Fibroblast of pulmonary artery (primary cell): ENCODE data around the gene CHSY1.

Source experiments
- DNase-seq: peaks from one replicate; pipeline ENCODE4 v3.0.0-alpha.2; 2010; ENCODE audit warnings: low read depth
- H3K4me3 ChIP-seq: replicated peaks from 2 replicates; pipeline ENCODE4 v1.5.1; 2011; ENCODE audit warnings: low read depth, mild to moderate bottlenecking, control low read depth, low read length, moderate library complexity
- TF ChIP-seq, protein P1 (sequence below): IDR thresholded peaks from 2 replicates; pipeline ENCODE4 v1.5.1; 2011; ENCODE audit warnings: mild to moderate bottlenecking, control low read depth, low read length, inconsistent platforms; ENCODE audit errors: missing control alignments

The CHSY1 gene

DNA sequence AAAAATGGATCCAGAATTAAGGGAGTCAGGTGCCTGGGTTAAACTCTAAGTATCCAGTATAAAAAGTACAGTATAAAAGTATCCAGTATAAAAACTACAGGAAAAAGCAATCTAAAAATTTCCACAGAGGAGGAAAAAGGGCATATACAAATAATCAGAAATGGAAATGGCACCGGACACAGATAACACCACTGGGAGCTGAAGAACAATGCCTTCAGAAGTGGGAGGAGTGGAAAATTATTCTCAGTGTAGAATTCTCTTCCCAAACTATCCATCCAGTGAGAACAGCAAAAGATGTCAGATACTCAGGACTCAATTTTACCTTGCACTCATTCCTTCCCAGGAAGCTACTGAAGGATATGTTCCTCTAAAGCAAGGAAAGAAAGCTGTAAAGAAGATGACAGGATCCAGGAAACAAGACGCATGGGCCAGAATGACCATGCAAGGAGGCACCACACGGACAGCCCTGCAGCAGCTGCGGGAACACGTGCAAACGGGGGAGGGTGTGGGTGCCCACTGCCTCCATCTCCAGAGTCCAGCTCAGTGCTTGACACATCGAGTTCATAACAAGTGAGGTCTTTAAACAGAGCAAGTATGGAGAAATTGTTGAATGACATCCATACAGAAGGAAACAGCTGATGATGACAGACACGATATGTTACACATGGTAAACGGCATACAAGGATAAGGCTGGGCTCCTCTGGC lies 68.5 kb downstream of the CHSY1 start:
- TF ChIP-seq, protein P1, sequence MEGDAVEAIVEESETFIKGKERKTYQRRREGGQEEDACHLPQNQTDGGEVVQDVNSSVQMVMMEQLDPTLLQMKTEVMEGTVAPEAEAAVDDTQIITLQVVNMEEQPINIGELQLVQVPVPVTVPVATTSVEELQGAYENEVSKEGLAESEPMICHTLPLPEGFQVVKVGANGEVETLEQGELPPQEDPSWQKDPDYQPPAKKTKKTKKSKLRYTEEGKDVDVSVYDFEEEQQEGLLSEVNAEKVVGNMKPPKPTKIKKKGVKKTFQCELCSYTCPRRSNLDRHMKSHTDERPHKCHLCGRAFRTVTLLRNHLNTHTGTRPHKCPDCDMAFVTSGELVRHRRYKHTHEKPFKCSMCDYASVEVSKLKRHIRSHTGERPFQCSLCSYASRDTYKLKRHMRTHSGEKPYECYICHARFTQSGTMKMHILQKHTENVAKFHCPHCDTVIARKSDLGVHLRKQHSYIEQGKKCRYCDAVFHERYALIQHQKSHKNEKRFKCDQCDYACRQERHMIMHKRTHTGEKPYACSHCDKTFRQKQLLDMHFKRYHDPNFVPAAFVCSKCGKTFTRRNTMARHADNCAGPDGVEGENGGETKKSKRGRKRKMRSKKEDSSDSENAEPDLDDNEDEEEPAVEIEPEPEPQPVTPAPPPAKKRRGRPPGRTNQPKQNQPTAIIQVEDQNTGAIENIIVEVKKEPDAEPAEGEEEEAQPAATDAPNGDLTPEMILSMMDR, result no peak
- DNase-seq, result peak; percentile 80
- H3K4me3 ChIP-seq, result no peak overlapping the region

DNA sequence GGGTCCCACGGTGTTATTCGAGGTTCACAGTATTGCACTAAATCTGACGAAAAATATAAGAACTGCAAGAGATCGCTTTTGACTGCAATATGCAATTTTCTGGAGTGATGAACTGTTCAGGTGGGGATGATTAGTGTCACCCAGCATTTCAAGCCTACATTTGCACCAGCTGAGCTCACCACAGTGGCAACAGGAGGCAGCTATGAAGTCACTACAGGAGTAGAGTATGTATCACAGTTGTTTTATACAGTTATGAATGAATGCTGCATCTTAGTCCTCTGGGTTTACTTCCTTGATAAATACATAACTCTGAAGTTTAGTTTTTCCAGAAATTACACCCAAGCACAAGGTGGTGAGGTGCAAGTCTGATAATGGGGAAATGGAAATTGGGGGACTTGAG lies 69.6 kb downstream of the CHSY1 start:
- H3K4me3 ChIP-seq, result no peak overlapping the region
- DNase-seq, result no peak
- TF ChIP-seq, protein P1, result no peak

DNA sequence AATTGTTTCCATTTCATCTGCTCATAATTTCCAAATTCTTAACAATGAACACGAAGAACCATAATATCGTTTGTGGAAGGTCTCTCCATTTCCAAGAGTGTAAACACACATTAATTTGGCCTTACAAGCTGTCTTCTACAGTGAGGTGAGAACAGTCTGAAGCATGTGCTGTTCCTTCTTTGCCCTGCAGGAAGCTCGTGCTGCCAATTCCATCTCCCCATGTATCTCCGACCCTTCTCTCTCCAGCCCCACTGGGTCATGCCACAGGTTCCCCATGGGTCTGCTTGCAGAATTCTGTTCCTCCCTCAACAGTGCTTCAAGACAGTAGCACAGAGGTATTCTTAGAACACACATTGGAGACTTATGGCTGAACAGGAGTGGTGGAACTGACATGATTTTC lies 70.5 kb downstream of the CHSY1 start:
- no peak overlapping the region for H3K4me3 ChIP-seq
- no peak for DNase-seq
- TF ChIP-seq, protein P1, result no peak

DNA sequence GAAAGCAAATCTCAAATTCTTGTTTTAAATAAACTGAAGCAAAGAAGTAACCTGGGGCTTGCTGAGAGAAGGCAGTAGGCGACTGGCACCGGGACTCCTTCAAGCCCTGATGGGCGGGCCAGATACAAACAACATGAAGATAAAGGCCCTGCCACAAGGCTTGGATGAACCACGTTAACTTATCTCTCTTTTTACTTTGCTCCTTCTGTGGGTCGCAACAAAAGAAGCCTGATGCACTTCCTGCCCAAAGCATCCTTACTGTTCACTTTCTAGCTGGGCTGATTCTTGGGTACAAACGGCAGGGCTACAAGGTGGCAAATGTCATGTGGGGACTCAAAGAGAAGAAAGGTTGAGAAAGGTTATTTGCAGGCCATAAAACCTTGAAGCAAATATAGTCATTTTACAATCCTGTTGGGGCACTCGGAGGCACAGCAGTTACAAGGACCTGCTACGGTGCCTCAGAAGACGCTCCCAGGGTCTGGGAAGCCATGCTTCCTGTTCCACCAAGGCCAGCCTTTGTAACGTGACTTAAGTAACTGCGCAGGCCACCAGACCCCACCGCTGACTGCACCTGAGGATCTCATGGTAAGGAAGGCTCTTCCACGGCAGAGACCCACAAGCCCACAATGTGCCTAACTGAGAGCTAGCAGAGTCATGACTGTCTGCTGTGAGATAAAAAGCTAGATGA lies 71.1 kb downstream of the CHSY1 start:
- no peak for DNase-seq

DNA sequence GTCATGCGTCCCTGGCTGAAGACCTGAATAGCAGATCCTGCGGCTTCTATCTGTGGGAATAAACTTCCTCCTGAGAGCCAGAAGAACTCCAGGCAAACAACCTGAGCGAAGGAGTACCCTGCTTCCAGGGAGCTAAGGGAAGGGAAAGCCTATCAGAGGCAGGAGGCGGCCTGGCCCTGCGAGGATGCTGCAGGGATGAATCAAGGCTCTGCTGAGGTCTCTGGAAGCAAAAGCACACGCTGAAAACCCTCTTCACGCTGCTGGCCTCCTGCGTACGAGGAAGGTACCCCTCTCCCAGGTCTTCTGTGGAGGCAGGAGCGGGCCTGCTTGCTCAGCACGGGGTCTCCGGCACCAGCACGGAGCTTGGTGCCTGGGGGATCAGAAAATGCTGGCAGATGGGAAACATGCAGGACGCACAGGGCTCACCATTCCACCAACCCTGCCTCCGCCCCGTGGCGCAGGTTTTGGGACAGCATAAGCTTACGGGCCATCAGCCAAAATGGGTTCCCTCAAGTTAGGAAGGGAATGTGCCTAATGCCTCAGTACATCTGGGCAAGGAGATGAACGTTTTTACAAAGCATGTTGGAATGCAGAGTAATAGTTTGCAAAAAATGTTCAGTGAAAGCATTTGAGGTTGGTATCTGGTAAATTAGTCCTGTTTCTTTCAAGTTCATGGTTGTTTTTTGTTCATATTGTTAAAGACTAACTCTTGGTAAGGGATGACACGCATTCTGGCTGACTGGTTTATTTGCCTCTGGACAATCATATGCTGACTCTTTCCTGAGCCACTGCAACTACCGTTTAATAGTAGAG lies 72.3 kb downstream of the CHSY1 start:
- peak; percentile 35 for DNase-seq
- no peak overlapping the region for H3K4me3 ChIP-seq
- TF ChIP-seq, protein P1, result no peak

More for the DNA sequence above, 71.1 kb downstream of the CHSY1 start:
- TF ChIP-seq, protein P1, result no peak
- H3K4me3 ChIP-seq, result no peak overlapping the region

DNA sequence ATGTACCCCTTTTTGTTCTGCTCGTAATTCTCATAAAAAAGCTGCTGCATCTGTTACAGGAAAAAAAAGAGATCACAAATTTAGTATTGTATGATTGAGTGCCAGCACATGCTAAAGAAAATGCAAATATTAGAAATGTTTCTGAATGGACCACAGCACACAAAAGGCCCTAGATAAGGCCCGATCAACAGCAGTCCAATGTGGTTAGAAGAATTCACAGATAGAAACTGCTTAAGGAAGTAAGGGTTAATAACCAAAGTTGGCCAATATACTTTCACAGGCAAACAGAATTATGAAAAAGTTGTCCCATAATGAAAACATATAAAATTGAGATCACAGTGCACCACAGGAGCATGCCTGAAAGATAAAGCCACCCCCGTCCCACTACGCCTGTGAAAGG lies 72.9 kb downstream of the CHSY1 start:
- TF ChIP-seq, protein P1, result no peak
- DNase-seq, result no peak
- no peak overlapping the region for H3K4me3 ChIP-seq
